ENCODE results near the gene PTDSS2. TPM values are rescaled to one million over a fixed set of nuclear protein-coding genes. Genes with fewer than 3 reads are reported as not detected.

The PTDSS2 gene
- total RNA-seq, 4 donors from 2014 or later = 22.3 to 31.0 (median 25.3) TPM

GRCh38 chr11:504053-504993 is 54.2 kb downstream of the PTDSS2 start:
- Histone ChIP-seq H3K9me3 (no peaks in the 10 kb centered on the region), H3K27ac (peak overlapping the region; percentile 100), H3K4me1 (peaks cover 47% of the 10 kb centered on the region), H3K36me3 (peaks cover 27% of the 10 kb centered on the region), H3K4me3 (peak overlapping the region; percentile 83), H3K27me3 (no peaks in the 10 kb centered on the region)
- 9% methylated on average over 39 of the region's 72 CpGs for WGBS
- TF ChIP-seq POLR2AphosphoS5 (IDR thresholded peaks at IDR 0.05) = peak in 1 of 3 donors; percentile 12
- no peak for TF ChIP-seq CTCF (IDR thresholded peaks at IDR 0.05)
- DNase-seq (ENCODE audit: low spot score in 2 of 2) = peak; percentile 80 to 85

GRCh38 chr11:504994-505344 is 54.9 kb downstream of the PTDSS2 start:
- peaks cover 47% of the 10 kb centered on the region for H3K4me1 ChIP-seq
- peaks cover 20% of the 10 kb centered on the region for H3K36me3 ChIP-seq
- WGBS = 47% methylated on average over 7 of the region's 7 CpGs
- H3K4me3 ChIP-seq = peak overlapping the region; percentile 83
- no peak for TF ChIP-seq POLR2AphosphoS5 (IDR thresholded peaks at IDR 0.05)
- no peak for TF ChIP-seq CTCF (IDR thresholded peaks at IDR 0.05)
- no peak for TF ChIP-seq POLR2A (IDR thresholded peaks at IDR 0.05)
- DNase-seq (ENCODE audit: low spot score in 2 of 2) = no peak
- H3K9me3 ChIP-seq = no peaks in the 10 kb centered on the region
- no peaks in the 10 kb centered on the region for H3K27me3 ChIP-seq
- H3K27ac ChIP-seq = peak overlapping the region; percentile 100

GRCh38 chr11:506238-506994 is 56.3 kb downstream of the PTDSS2 start:
- 0% methylated on average over 20 of the region's 71 CpGs for WGBS
- Histone ChIP-seq H3K9me3 (no peaks in the 10 kb centered on the region), H3K4me3 (peak overlapping the region; percentile 83), H3K27me3 (no peaks in the 10 kb centered on the region), H3K27ac (peak overlapping the region; percentile 100), H3K4me1 (peaks cover 47% of the 10 kb centered on the region), H3K36me3 (peaks cover 6% of the 10 kb centered on the region)
- DNase-seq (ENCODE audit: low spot score in 2 of 2) = peak; percentile 98 to 99
- TF ChIP-seq EP300 (IDR thresholded peaks at IDR 0.05) (no peak), POLR2A (IDR thresholded peaks at IDR 0.05) (peak; percentile 6 to 62), POLR2AphosphoS5 (IDR thresholded peaks at IDR 0.05) (peak in 2 of 3 donors; percentile 26 to 62), CTCF (IDR thresholded peaks at IDR 0.05) (no peak)

GRCh38 chr11:506995-507726 is 57.1 kb downstream of the PTDSS2 start, which contains the start of gene RNH1:
Gene RNH1, minus strand, starts transcription at chr11:507242. Its CDS starts 5,080 bp downstream, at chr11:502162.
- no peaks in the 10 kb centered on the region for H3K9me3 ChIP-seq
- peak within 1 kb of the TSS; percentile 100 for H3K27ac ChIP-seq
- H3K4me3 ChIP-seq = peak within 1 kb of the TSS; percentile 83
- no peak for TF ChIP-seq POLR2A (IDR thresholded peaks at IDR 0.05)
- peak; percentile 52 to 89 (median 88) for TF ChIP-seq POLR2AphosphoS5 (IDR thresholded peaks at IDR 0.05)
- TF ChIP-seq EP300 (IDR thresholded peaks at IDR 0.05) = no peak
- no peak for TF ChIP-seq CTCF (IDR thresholded peaks at IDR 0.05)
- WGBS = 0% methylated on average over 16 of the region's 93 CpGs
- H3K27me3 ChIP-seq = no peaks in the 10 kb centered on the region
- peak; percentile 99 for DNase-seq (ENCODE audit: low spot score in 2 of 2)
- peaks cover 47% of the 10 kb centered on the region for H3K4me1 ChIP-seq
- H3K36me3 ChIP-seq = peaks cover 3% of the 10 kb centered on the region

Measured in suprapubic skin (tissue), 4 donors.